Lower lobe of right lung (tissue), 2 donors: ENCODE results near the gene ZBTB22. TPM values are rescaled to one million over a fixed set of nuclear protein-coding genes. Genes with fewer than 3 reads are reported as not detected.

Experiments
- ATAC-seq, 2 donors: fragments of 200-7000 bp; cut with Tn5 transposase; one replicate each; pipeline ENCODE4 v1.9.1; 2020 to 2022; ENCODE audit warnings: mild to moderate bottlenecking in 2 of 2, moderate library complexity in 2 of 2
- DNase-seq: peaks from one replicate; pipeline ENCODE4 v3.0.0-alpha.2; 2020
- H3K27ac ChIP-seq: fragments of 200-600 bp; one replicate; pipeline ENCODE4 v1.8.0; 2022
- H3K27me3 ChIP-seq: fragments of 200-600 bp; one replicate; pipeline ENCODE4 v1.8.0; 2022; ENCODE audit warnings: low read depth
- H3K36me3 ChIP-seq: fragments of 200-600 bp; one replicate; pipeline ENCODE4 v1.8.0; 2022; ENCODE audit warnings: mild to moderate bottlenecking
- H3K4me1 ChIP-seq: fragments of 200-600 bp; one replicate; pipeline ENCODE4 v1.8.0; 2022
- H3K4me3 ChIP-seq: fragments of 200-600 bp; one replicate; pipeline ENCODE4 v1.8.0; 2022; ENCODE audit warnings: mild to moderate bottlenecking
- H3K9me3 ChIP-seq: fragments of 200-600 bp; one replicate; pipeline ENCODE4 v1.8.0; 2022
- CTCF ChIP-seq: fragments of 200-600 bp; IDR thresholded peaks from one replicate; pipeline ENCODE4 v1.8.0; 2022; ENCODE audit warnings: antibody characterized with exemption, mild to moderate bottlenecking
- intact Hi-C: fragments of 100-400 bp; cut with DNase I; formaldehyde crosslinking; loops from one replicate; pipeline ENCODE4 v1.11.0; 2022
- total RNA-seq: library from RNA; stranded (reverse); fragmentation: NEBNext Ultra II Directional; extraction: Animal tissue kit (Norgen Biotek cat#: 25700); gene quantifications from one replicate; pipeline ENCODE4 v1.2.1, GENCODE V29; 2021
- donor health status: DM: no; HTN: yes; CAD: no; lungs with severe emphysema.

The ZBTB22 gene
- total RNA-seq, 1 donor from 2014 or later, result 27.5 TPM

DNA sequence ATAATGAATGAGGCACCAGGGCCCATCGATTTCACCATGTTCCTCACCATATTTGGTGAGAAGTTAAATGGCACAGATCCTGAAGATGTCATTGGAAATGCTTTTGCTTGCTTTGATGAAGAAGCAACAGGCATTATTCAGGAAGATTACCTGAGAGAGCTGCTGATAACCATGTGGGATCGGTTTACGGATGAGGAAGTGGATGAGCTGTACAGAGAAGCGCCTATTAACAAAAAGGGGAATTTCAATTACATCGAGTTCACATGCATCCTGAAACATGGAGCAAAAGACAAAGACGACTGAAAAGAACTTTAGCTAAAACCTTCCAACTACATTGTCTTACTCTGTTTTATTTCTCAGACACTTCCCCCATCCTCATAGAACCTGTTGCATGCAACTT, 21.6 kb upstream of the ZBTB22 start:
- no peak overlapping the region for H3K4me3 ChIP-seq
- H3K27me3 ChIP-seq, result no peaks in the 10 kb centered on the region
- TF ChIP-seq CTCF, result no peak
- DNase-seq (no peak), ATAC-seq (no peak)
- intact Hi-C loops, result no loop called here
- H3K36me3 ChIP-seq, result no peaks in the 10 kb centered on the region
- H3K9me3 ChIP-seq, result no peaks in the 10 kb centered on the region
- peaks cover 4% of the 10 kb centered on the region for H3K4me1 ChIP-seq
- H3K27ac ChIP-seq, result no peak overlapping the region

DNA sequence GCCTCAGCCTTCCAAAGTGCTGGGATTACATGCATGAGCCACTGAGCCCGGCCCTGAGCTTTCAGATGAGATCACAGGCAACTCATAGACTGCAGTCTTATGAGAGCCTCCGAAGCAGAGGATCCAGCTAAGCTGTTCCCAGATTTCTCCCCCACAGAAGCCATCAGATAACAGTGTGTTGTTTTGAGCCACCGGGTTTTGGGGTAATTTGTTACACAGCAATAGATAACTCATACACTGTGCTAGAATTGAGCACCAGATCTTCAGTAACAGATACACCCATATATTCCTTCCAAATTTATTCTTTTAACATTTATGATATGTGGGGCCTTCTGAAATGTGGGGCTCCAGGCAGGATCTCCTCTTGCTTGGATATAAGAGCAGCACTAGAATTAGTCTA, 19.0 kb upstream of the ZBTB22 start:
- intact Hi-C loops, result no loop called here
- Histone ChIP-seq H3K36me3 (no peaks in the 10 kb centered on the region), H3K4me3 (no peak overlapping the region), H3K27me3 (no peaks in the 10 kb centered on the region), H3K27ac (no peak overlapping the region), H3K4me1 (no peaks in the 10 kb centered on the region), H3K9me3 (no peaks in the 10 kb centered on the region)
- no peak for ATAC-seq
- no peak for TF ChIP-seq CTCF
- no peak for DNase-seq

DNA sequence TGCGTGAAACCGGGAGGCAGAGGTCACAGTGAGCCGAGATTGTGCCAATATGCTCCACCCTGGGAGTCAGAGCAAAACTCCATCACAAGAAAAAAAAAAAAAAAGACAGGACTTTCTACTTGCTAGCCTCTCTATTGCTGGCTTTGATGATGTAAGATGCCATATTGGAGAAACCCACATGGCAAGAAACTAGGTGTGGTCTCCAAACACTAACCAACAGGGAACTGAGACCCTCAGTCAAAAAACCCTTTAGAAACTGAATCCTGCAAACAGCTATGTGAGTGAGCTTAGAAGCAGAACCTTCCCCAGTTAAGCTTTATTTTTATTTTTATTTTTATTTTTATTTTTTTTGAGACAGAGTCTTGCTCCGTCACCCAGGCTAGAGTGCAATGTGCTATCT, 18.4 kb upstream of the ZBTB22 start:
- H3K27me3 ChIP-seq, result no peaks in the 10 kb centered on the region
- DNase-seq, result no peak
- intact Hi-C loops, result no loop called here
- TF ChIP-seq CTCF, result no peak
- no peak for ATAC-seq
- no peaks in the 10 kb centered on the region for H3K4me1 ChIP-seq
- H3K9me3 ChIP-seq, result no peaks in the 10 kb centered on the region
- H3K27ac ChIP-seq, result no peak overlapping the region
- H3K4me3 ChIP-seq, result no peak overlapping the region
- no peaks in the 10 kb centered on the region for H3K36me3 ChIP-seq

DNA sequence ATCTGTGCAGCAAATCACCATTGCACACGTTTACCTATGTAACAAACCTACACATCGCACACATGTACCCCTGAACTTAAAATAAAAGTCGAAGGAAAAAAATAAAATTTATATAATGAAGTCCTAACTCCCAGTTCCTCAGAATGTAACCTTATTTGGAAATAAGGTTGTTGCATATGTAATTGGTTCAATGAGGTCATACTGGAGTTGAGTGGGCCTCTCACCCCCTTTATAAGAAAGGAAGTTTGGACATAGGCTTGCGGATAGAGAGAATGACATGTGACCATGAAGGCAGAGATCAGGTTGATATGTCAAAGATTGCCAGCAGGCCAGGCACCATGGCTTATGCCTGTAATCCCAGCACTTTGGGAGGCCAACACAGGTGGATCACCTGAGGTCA, 16.1 kb upstream of the ZBTB22 start:
- TF ChIP-seq CTCF, result no peak
- Histone ChIP-seq H3K4me1 (no peaks in the 10 kb centered on the region), H3K36me3 (no peaks in the 10 kb centered on the region), H3K27me3 (no peaks in the 10 kb centered on the region), H3K9me3 (no peaks in the 10 kb centered on the region), H3K27ac (no peak overlapping the region), H3K4me3 (no peak overlapping the region)
- ATAC-seq (no peak), DNase-seq (no peak)
- intact Hi-C loops, result no loop called here

GRCh38 chr6:33330736-33331135, 13.2 kb upstream of the ZBTB22 start:
- no peaks in the 10 kb centered on the region for H3K4me1 ChIP-seq
- no peaks in the 10 kb centered on the region for H3K36me3 ChIP-seq
- intact Hi-C loops, result no loop called here
- no peaks in the 10 kb centered on the region for H3K27me3 ChIP-seq
- H3K27ac ChIP-seq, result no peak overlapping the region
- no peak for DNase-seq
- TF ChIP-seq CTCF, result no peak
- H3K9me3 ChIP-seq, result no peaks in the 10 kb centered on the region
- ATAC-seq, result no peak
- H3K4me3 ChIP-seq, result no peak overlapping the region

- Histone ChIP-seq H3K27ac (no peak overlapping the region), H3K36me3 (no peaks in the 10 kb centered on the region), H3K4me3 (no peak overlapping the region), H3K4me1 (peaks cover 3% of the 10 kb centered on the region), H3K9me3 (no peaks in the 10 kb centered on the region), H3K27me3 (no peaks in the 10 kb centered on the region)
- no peak for TF ChIP-seq CTCF
- ATAC-seq (no peak), DNase-seq (no peak)
- intact Hi-C loops, result no loop called here
Measured at GRCh38 chr6:33329058-33329457, 11.5 kb upstream of the ZBTB22 start.
